ENCODE results near the gene MIGA2.

The MIGA2 gene

GRCh38 chr9:129038109-129038852, 1.9 kb downstream of the MIGA2 start:
- no peak for DNase-seq

- DNase-seq = no peak
These were observed 3.8 kb downstream of the MIGA2 start for GRCh38 chr9:129040113-129040643.

GRCh38 chr9:129042016-129042415, 5.6 kb downstream of the MIGA2 start:
- DNase-seq = no peak

- no peak for DNase-seq
These were observed 16.2 kb downstream of the MIGA2 start for GRCh38 chr9:129052592-129052991.

- DNase-seq = no peak
These were observed 16.6 kb downstream of the MIGA2 start for GRCh38 chr9:129053020-129053419.

- no peak for DNase-seq
These were observed 17.9 kb downstream of the MIGA2 start for GRCh38 chr9:129054163-129054851.

GRCh38 chr9:129058965-129059795, 22.8 kb downstream of the MIGA2 start:
- DNase-seq = no peak

- DNase-seq = no peak
These were observed 23.7 kb downstream of the MIGA2 start for GRCh38 chr9:129059796-129060785.

- no peak for DNase-seq
These were observed 24.6 kb downstream of the MIGA2 start for GRCh38 chr9:129060991-129061390.

- DNase-seq = no peak
These were observed 26.6 kb downstream of the MIGA2 start for GRCh38 chr9:129063061-129063460.

GRCh38 chr9:129064499-129064908, 28.1 kb downstream of the MIGA2 start:
- no peak for DNase-seq

GRCh38 chr9:129068110-129068509, 31.7 kb downstream of the MIGA2 start:
- DNase-seq = no peak

GRCh38 chr9:129068990-129069861, 32.8 kb downstream of the MIGA2 start:
- DNase-seq = peak; percentile 45

GRCh38 chr9:129069862-129070641, 33.6 kb downstream of the MIGA2 start:
- DNase-seq = no peak

- DNase-seq = no peak
These were observed 34.5 kb downstream of the MIGA2 start for GRCh38 chr9:129070696-129071525.

- DNase-seq = no peak
These were observed 35.2 kb downstream of the MIGA2 start for GRCh38 chr9:129071526-129072126.

GRCh38 chr9:129072171-129072570, 35.7 kb downstream of the MIGA2 start:
- DNase-seq = no peak

- DNase-seq = no peak
These were observed 37.0 kb downstream of the MIGA2 start for GRCh38 chr9:129073404-129073803.

- DNase-seq = no peak
These were observed 37.7 kb downstream of the MIGA2 start for GRCh38 chr9:129074106-129074505.

All from activated CD4-positive, alpha-beta T cell treated with anti-CD3 and anti-CD28 coated beads, Interleukin-2, amount 50 U/mL, for 16 hours (primary cell).